B cell (primary cell): ENCODE data around the gene TMEM33. TPM values are rescaled to one million over a fixed set of nuclear protein-coding genes. Genes with fewer than 3 reads are reported as not detected.

Experiments
- ATAC-seq: fragments of 200-7000 bp; cut with Tn5 transposase; one replicate; pipeline ENCODE4 v1.10.0; 2021; ENCODE audit warnings: low read depth, mild to moderate bottlenecking, moderate number of reproducible peaks, moderate library complexity
- CTCF ChIA-PET: fragments of 350-600 bp; sonication (Branson Sonifier 250); formaldehyde crosslinking; loops from one replicate; lab custom pipeline; 2021; ENCODE audit warnings: antibody characterized with exemption, inconsistent platforms; lab: Charles Lee
- POLR2A ChIA-PET: fragments of 350-600 bp; sonication (Branson Sonifier 250); formaldehyde crosslinking; loops from one replicate; lab custom pipeline; 2021; ENCODE audit warnings: antibody characterized with exemption; lab: Charles Lee
- DNase-seq: peaks from one replicate; pipeline ENCODE4 v3.0.0; 2013
- H2AFZ ChIP-seq: 2 replicates; pipeline ENCODE4 v1.6.1; 2012; ENCODE audit warnings: mild to moderate bottlenecking, low read depth, low read length; ENCODE audit not compliant: insufficient read depth, poor library complexity, severe bottlenecking
- H3K27ac ChIP-seq, 2 donors: 1 replicate in 1 of 2; 2 replicates in 1 of 2; pipeline ENCODE4 v1.5.1; 2012 to 2013; ENCODE audit warnings: low read length in 2 of 2, mild to moderate bottlenecking in 2 of 2, moderate library complexity in 1 of 2
- H3K27me3 ChIP-seq, 4 experiments: fragments of 200-600 bp in 1 of 4; sonication (generic) in 1 of 4; replicated peaks in 1 of 4; 1 replicate in 2 of 4; 2 replicates in 2 of 4; pipeline versions ENCODE4 v1.6.1 to v1.7.0; 2013 to 2016; ENCODE audit warnings: low read length in 3 of 4, mild to moderate bottlenecking in 2 of 4, mixed read lengths in 1 of 4, moderate library complexity in 1 of 4; ENCODE audit not compliant: insufficient read depth in 4 of 4, control insufficient read depth in 3 of 4; ENCODE audit errors: control extremely low read depth in 1 of 4
- H3K36me3 ChIP-seq, 2 experiments: replicated peaks in 1 of 2; 1 replicate in 1 of 2; 2 replicates in 1 of 2; pipeline versions ENCODE4 v1.6.1 to v1.7.1; 2013; ENCODE audit warnings: low read length in 1 of 2; ENCODE audit not compliant: insufficient read depth in 2 of 2, control insufficient read depth in 1 of 2; ENCODE audit errors: control extremely low read depth in 1 of 2, extremely low read depth in 1 of 2
- H3K4me1 ChIP-seq, 2 donors: fragments of 200-600 bp in 1 of 2; sonication (generic) in 1 of 2; 1 replicate in 1 of 2; 2 replicates in 1 of 2; pipeline versions ENCODE4 v1.5.1 to v1.6.1; 2013 to 2017; ENCODE audit warnings: low read length in 2 of 2; ENCODE audit not compliant: control insufficient read depth in 2 of 2, insufficient read depth in 2 of 2
- H3K4me2 ChIP-seq: replicated peaks from 2 replicates; pipeline ENCODE3; 2012; ENCODE audit warnings: mild to moderate bottlenecking, low read depth, low read length; ENCODE audit not compliant: poor library complexity, severe bottlenecking
- H3K4me3 ChIP-seq, 5 experiments: fragments of 200-600 bp in 1 of 5; sonication (generic) in 1 of 5; 1 replicate in 3 of 5; 2 replicates in 2 of 5; pipeline versions ENCODE4 v1.5.1 to v1.7.0; 2011 to 2016; ENCODE audit warnings: low read length in 4 of 5, mild to moderate bottlenecking in 4 of 5, low read depth in 2 of 5, control low read depth in 1 of 5, moderate library complexity in 1 of 5; ENCODE audit not compliant: insufficient read depth in 1 of 5; ENCODE audit errors: control extremely low read depth in 1 of 5, extremely low read depth in 1 of 5
- H3K79me2 ChIP-seq: fragments of 200-600 bp; sonication (generic); one replicate; pipeline ENCODE4 v1.6.0; 2016; ENCODE audit warnings: low read length; ENCODE audit not compliant: control insufficient read depth, insufficient read depth
- H3K9ac ChIP-seq: fragments of 200-600 bp; sonication (generic); 2 replicates; pipeline ENCODE4 v1.6.1; 2017; ENCODE audit warnings: mild to moderate bottlenecking, low read length, moderate library complexity
- H3K9me3 ChIP-seq, 3 donors: one replicate each; pipeline versions ENCODE4 v1.6.1 to v1.7.1; 2013; ENCODE audit warnings: low read length in 2 of 3; ENCODE audit not compliant: control insufficient read depth in 2 of 3, insufficient read depth in 1 of 3; ENCODE audit errors: control extremely low read depth in 1 of 3
- H4K20me1 ChIP-seq: 2 replicates; pipeline ENCODE4 v1.6.0; 2012; ENCODE audit warnings: mild to moderate bottlenecking, low read length; ENCODE audit not compliant: insufficient read depth, control insufficient read depth, poor library complexity, severe bottlenecking
- H3K27ac Mint-ChIP-seq: one replicate; pipeline ENCODE4 v1.8.0; 2021; ENCODE audit warnings: mixed read lengths
- H3K27me3 Mint-ChIP-seq: one replicate; pipeline ENCODE4 v1.8.0; 2021; ENCODE audit warnings: mixed read lengths
- H3K4me1 Mint-ChIP-seq: one replicate; pipeline ENCODE4 v1.8.0; 2021; ENCODE audit warnings: mixed read lengths
- H3K4me3 Mint-ChIP-seq: one replicate; pipeline ENCODE4 v1.8.0; 2021; ENCODE audit warnings: mixed read lengths
- H3K9me3 Mint-ChIP-seq: one replicate; pipeline ENCODE4 v1.8.0; 2022; ENCODE audit warnings: mixed read lengths; ENCODE audit not compliant: insufficient read depth
- CTCF ChIP-seq: fragments of 200-600 bp; IDR thresholded peaks from one replicate; pipeline ENCODE4 v1.8.0; 2022; ENCODE audit warnings: antibody characterized with exemption, mild to moderate bottlenecking
- EZH2 ChIP-seq: IDR thresholded peaks from 2 replicates; pipeline ENCODE4 v1.6.1; 2012; ENCODE audit warnings: borderline replicate concordance, low read depth, mild to moderate bottlenecking, moderate library complexity, low read length; ENCODE audit not compliant: insufficient read depth, poor library complexity, severe bottlenecking
- WGBS: methylation state at CpG from one replicate; pipeline ENCODE4 v1.1.5; 2013; ENCODE audit warnings: missing lambda C conversion rate; ENCODE audit not compliant: insufficient coverage; 5-methylcytosine and 5-hydroxymethylcytosine counted together
- intact Hi-C: fragments of 100-400 bp; cut with micrococcal nuclease; formaldehyde crosslinking; loops from one replicate; pipeline ENCODE4 v1.10.0; 2022
- polyA plus RNA-seq: library from polyadenylated mRNA; depleted of rRNA; stranded (reverse); fragments of >200 nt; gene quantifications from 2 replicates; pipeline ENCODE4 v1.2.3, GENCODE V29; 2012
- total RNA-seq, 2 donors: library from RNA; stranded (reverse); fragments of 120-200 nt in 1 of 2; gene quantifications; 1 replicate in 1 of 2; 2 replicates in 1 of 2; pipeline versions ENCODE4 v1.2.3 to v1.2.4, GENCODE V29; 2013 to 2022

TMEM33 gene
- total and polyA plus RNA-seq, 2 donors (not counting 1 experiment from before 2014, with no cell fraction given) = 10.5 to 39.2 TPM

GRCh38 chr4:41890085-41890484 is 45.1 kb upstream of the TMEM33 start:
- H3K27ac Mint-ChIP-seq = no peak overlapping the region
- no peak overlapping the region for H3K27ac ChIP-seq
- TF ChIP-seq CTCF (no peak), EZH2 (no peak)
- no peak for DNase-seq
- H3K9me3 Mint-ChIP-seq = no peaks in the 10 kb centered on the region
- H4K20me1 ChIP-seq = no peaks in the 10 kb centered on the region
- ChIA-PET CTCF (interaction anchor here (2.9 kb wide), 1 partner anchor 10 kb away, joined by 8 read pairs; no protein-coding TSS in a partner anchor), POLR2A (no interaction called here)
- no peaks in the 10 kb centered on the region for H3K4me1 Mint-ChIP-seq
- no peak overlapping the region for H2AFZ ChIP-seq
- 70% methylated on average over 2 of the region's 2 CpGs for WGBS
- H3K27me3 ChIP-seq = peaks cover 0 to 6% (median 1%) of the 10 kb centered on the region in 4 experiments
- H3K4me1 ChIP-seq = no peaks in the 10 kb centered on the region
- no peaks in the 10 kb centered on the region for H3K9me3 ChIP-seq
- no peak for ATAC-seq
- no peak overlapping the region for H3K4me2 ChIP-seq
- peaks cover 48% of the 10 kb centered on the region for H3K27me3 Mint-ChIP-seq
- no peak overlapping the region for H3K4me3 ChIP-seq
- no peaks in the 10 kb centered on the region for H3K79me2 ChIP-seq
- no peaks in the 10 kb centered on the region for H3K36me3 ChIP-seq
- H3K4me3 Mint-ChIP-seq = no peak overlapping the region
- no peak overlapping the region for H3K9ac ChIP-seq
- intact Hi-C loops = no loop called here

GRCh38 chr4:41896648-41897047 is 38.6 kb upstream of the TMEM33 start:
- ChIA-PET POLR2A (no interaction called here), CTCF (no interaction called here)
- H3K4me1 Mint-ChIP-seq = no peaks in the 10 kb centered on the region
- intact Hi-C loops = no loop called here
- H3K27me3 ChIP-seq = peaks cover 0 to 3% (median 0%) of the 10 kb centered on the region in 4 experiments
- no peaks in the 10 kb centered on the region for H3K36me3 ChIP-seq
- TF ChIP-seq EZH2 = no peak
- no peak for TF ChIP-seq CTCF
- no peak overlapping the region for H3K4me2 ChIP-seq
- DNase-seq (no peak), ATAC-seq (no peak)
- H3K27ac Mint-ChIP-seq = no peak overlapping the region
- no peak overlapping the region for H3K4me3 ChIP-seq
- H3K79me2 ChIP-seq = no peaks in the 10 kb centered on the region
- no peaks in the 10 kb centered on the region for H4K20me1 ChIP-seq
- no peaks in the 10 kb centered on the region for H3K4me1 ChIP-seq
- H3K27ac ChIP-seq = no peak overlapping the region
- peaks cover 0 to 1% (median 0%) of the 10 kb centered on the region in 3 donors for H3K9me3 ChIP-seq
- H2AFZ ChIP-seq = no peak overlapping the region
- no peak overlapping the region for H3K9ac ChIP-seq
- peaks cover 7% of the 10 kb centered on the region for H3K9me3 Mint-ChIP-seq
- peaks cover 15% of the 10 kb centered on the region for H3K27me3 Mint-ChIP-seq
- H3K4me3 Mint-ChIP-seq = no peak overlapping the region
